Measurements from ENCODE around the gene RPL3.

- no peak for TF ChIP-seq CTCF (optimal IDR thresholded peaks at IDR 0.05 in 1 of 3, IDR thresholded peaks at IDR 0.05 in 1 of 3, conservative IDR thresholded peaks at IDR 0.05 in 1 of 3; ENCODE audit: extremely low read depth in 1 of 3, insufficient read depth in 2 of 3, low read length in 3 of 3)
- no peak for TF ChIP-seq EZH2 (IDR thresholded peaks at IDR 0.05; ENCODE audit: low read length)
These were observed at the start of gene RPL3 for GRCh38 chr22:39319284-39320022.
